ENCODE measurements around the gene CCNL2.
"Not testable (repeated sequence)": the region's sequence is repeated elsewhere in the genome, so short reads cannot be mapped to it uniquely, and the experiment has no call there.

The CCNL2 gene

DNA sequence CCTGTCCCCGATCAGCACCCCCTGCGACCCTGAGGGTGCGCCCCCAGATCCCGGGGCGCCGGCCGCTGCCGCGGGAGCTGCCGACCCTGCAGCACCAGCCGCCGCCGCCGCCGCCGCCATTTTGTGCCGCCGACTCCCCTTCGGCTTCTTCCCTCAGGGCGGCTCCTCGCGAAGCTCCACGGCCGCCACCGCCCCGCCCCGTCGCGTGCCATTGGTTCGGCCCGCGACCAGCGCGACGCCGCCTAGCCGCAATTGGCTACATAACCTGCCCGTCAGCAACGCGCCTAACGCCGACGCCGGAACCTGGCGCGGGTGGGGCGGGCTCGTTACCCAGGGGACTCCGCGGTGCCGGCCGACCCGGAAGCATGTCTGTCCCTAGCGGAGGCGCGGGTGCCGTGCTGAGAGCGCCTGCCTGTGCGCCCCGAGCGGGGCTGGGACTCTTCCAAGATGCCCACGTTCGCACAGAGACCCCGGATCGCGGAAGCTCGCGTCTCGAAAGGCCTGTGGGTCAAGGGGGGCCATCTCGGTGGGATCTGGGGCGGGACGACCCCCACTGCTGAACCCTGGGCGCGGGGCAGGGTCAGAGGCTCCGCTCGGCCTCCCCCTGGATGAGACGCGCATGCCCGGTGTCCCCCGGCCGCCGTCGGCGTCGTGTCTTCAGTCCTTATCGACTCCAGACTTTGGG is at the start of gene CCNL2:
TSS of gene CCNL2 (minus strand) at position 149 of the 685 bp plus-strand sequence. CDS start at position 120, 29 bp downstream.
- DNase-seq, result peak; percentile 98

DNA sequence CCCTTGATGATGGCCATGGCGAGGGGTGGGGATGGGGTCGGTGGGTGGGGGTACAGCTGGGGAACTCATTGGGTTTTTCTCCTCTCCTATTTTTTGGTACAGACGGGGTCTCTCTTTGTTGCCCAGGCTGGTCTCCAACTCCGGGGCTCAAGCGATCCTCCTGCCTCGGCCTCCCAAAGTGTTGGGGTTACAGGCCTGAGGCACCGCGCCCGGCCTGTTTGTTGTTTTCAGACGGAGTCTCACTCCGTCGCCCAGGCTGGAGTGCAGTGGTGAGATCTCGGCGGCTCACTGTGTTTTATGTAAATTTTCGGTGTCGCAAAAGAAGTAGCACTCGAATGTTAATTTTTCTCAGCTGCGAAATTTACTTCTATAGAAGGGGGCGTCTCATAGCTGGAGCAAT is 47.5 kb upstream of the CCNL2 start:
- DNase-seq, result not testable (repeated sequence)

DNA sequence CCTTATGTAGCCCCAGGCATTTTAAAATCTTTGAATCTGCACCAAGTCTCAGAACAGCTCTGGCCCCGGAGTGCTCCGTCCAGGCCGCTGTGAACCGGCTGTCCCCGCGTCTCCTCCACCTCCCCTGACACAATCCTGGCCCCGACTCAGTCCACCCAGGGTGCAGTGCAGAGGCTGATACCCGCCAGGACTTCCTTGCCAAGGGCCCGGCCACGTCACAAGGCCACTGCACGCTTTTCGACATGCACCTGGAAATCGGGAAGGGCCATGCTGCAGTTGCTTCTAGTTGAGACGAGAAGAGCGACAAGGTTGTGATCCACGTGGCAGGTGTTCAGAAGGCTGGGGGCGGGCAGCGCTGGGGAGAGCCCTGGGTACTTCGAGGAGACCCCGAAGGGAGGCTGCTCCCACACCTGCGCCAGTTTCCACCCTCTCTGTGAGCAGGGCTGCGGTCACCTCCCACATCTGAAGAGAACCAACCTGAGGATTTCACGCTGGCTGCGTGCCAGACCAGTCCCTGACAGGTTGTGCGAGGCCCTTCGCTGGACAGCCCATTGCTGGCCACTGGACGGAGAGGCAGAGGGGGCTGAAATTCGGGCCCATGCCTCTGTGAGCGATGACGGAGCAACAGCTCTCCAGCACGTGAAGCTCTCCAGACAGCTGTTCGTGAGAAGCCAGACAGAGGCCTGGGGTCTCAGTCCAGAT is 43.1 kb upstream of the CCNL2 start:
- peak; percentile 13 for DNase-seq

DNA sequence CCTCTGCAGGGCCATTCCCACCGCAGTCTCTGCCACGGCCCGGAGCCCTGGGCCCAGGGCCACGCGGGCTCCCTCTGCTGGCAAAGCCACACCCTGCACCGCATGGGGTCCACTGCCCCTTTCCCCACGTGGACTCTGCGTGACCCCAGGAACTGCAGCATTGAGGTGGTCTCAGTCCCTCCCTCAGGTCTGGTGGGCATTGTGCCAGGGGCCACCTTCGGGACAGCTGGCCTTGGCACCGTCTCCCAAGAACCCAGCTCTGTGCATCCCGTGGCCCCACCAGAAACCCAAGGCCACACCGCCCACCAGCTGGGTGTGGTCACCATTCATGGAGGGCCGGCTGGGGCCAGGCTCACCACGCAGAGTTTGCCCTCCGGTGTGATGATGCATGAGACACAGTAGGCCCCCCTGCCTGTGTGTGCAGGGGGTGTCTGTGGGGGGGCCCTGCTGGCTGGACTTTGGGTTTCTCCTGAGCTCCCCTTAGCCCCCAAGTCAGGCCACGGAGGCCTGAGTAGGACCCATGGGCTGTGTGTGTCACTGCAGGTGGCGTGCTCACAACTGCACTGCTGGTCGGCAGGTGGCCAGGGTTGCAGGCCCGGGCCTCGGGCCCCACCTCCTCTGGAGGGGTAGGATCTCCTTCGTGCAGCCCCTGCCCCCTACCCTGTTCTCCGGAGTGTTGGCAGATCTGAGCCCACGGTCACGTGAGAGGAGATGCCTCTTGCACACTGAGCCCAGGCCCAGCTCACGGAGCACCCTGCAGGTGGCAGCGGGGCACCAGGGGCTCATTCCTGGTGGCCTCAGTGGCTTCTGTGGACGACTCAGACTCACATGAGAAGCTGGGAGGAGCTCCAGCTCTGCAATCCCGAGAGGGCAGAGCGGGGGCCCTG is 42.1 kb upstream of the CCNL2 start:
- DNase-seq, result peak; percentile 52

DNA sequence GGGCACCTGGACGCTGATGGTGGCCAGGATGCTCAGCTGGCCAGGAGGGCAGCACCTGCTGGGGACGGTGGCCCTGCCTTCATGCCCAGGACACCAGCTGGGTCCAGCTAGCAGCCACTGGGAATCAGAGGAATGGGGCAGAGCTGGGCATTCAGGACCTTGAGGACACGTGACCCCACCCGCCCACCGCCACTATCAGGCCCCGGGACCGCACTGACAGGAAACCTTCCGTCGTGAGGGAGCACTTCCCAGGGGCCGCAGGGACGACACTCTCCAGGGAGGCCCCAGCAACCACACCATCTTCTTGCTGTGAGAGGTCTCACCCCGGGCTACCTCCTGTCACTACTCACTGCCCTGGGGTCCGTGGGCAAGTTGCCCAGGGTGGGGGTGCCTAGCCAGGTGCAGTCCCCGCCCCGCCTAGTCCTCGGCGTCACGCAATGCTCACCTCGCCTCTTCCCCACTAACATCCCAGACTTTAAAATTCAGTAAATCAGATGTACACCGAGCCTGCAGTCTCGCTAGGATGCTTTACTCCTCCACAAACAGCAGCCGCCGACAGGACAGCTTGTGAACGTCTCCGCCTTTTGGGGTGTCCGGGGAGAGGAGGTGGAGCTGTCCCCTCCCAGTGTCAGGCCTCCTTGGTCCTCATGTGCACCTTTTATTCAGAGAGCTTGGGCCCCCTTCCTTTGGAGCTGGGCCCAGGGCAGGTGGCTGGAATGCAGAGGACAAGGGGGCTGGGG is 41.3 kb upstream of the CCNL2 start:
- DNase-seq, result no peak

DNA sequence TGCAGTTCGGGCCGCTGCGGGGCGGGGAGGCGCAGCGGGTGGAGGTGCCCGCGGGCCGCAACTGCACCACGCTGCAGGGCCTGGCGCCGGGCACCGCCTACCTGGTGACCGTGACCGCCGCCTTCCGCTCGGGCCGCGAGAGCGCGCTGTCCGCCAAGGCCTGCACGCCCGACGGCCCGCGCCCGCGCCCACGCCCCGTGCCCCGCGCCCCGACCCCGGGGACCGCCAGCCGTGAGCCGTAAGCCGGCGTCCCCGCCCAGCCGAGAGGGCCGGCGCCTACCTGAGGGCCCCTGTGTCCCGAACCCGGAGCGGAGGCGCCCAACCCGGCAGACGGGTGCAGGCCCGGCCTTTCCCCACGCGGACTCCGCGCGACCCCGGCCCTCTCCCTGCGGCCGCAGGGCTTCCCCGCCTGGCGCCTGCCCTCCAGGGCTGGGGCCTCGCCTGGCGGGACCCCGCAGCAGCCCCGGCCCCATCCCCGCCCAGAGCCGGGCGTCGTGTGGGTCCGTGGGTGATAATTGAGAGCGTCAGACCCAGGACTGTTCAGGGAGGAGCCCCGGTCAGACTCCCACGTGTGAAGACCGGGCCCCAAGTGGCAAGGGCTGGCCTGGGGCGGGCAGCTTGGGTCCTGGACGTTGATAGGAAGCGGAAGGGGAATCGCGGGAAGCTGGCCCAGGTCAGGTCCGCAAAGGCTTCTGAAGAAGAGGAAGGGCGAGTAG is 40.6 kb upstream of the CCNL2 start:
- no peak for DNase-seq

DNA sequence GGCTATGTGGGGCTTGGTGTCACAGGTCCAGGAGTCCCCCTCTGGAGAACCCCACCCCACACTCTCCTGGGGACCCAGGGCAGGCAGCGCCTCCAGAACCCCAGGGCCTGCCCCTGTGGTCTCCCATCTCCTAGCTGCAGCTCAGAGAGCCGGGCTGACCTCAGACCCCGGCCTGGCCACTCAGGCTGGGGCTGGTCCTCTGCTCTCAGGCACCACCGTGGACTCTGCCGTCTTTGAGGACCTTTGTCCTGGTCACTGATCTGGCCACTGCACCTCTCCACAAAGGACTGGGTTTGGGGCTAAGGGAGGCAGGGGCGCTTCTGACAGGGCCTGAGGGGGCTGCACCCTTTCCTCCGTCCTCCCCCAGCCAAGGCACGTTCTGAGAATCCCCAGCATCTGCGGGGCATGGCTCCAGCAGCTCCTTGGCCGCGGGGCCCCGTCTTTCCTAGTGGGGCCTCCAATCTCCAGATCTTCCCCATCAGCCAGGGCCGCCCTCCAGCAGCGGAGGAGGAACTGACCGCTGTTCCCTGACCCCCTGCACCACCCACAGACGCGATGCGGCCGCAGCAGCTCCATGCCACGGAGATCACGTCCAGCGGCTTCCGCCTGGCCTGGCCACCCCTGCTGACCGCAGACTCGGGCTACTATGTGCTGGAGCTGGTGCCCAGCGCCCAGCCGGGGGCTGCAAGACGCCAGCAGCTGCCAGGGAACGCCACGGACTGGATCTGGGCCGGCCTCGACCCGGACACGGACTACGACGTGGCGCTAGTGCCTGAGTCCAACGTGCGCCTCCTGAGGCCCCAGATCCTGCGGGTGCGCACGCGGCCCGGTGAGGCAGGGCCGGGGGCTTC is 39.6 kb upstream of the CCNL2 start:
- peak; percentile 32 for DNase-seq

DNA sequence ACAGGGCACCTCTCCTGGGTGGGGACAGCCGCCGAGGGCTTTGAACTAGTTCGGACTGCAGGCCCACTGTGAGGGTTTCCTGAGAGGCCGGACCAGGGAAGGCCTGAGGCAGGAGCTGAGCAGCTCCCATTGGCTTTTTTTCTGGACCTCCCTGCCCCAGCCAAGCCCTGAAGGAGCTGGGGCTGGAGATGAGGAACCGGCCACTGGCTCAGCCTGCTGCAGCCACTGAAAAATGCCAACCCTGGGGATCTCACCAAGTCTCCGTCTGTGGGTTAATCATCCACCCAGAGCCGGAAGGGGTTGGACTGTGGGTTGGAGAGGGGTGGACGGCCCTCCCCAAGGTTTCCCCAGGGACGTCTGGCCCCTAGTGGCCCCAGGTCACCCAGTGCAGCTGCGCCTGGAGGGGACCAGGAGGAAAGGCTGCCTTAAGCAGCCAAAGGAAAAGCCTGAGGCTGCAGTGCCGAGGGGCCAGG is 38.8 kb upstream of the CCNL2 start:
- no peak for DNase-seq

DNA sequence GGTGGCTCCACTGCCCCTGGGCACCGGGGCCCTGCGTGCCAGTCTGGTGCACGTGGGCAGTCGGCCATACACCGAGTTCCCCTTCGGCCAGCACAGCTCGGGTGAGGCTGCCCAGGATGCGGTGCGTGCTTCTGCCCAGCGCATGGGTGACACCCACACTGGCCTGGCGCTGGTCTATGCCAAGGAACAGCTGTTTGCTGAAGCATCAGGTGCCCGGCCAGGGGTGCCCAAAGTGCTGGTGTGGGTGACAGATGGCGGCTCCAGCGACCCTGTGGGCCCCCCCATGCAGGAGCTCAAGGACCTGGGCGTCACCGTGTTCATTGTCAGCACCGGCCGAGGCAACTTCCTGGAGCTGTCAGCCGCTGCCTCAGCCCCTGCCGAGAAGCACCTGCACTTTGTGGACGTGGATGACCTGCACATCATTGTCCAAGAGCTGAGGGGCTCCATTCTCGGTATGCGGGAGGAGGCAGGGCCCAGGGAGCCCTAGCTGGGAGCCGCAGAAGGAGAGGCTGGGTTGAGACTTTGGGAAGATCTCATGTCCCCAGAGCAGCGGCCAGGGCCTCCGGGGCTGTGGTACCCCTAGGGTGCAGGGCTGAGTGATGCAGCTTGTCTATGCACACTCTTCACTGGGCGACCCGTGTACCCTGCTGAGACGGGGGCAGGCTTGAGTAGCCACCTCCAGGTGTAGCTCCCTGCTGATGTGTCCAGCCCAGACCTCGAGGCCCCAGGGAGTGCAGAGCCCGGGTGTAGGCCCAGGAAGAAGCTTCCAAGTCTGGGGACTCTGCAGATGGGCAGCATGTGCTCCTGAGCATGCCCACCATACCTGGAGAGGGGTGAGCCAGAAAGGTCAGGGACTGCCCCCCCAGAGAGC is 38.1 kb upstream of the CCNL2 start:
- no peak for DNase-seq

DNA sequence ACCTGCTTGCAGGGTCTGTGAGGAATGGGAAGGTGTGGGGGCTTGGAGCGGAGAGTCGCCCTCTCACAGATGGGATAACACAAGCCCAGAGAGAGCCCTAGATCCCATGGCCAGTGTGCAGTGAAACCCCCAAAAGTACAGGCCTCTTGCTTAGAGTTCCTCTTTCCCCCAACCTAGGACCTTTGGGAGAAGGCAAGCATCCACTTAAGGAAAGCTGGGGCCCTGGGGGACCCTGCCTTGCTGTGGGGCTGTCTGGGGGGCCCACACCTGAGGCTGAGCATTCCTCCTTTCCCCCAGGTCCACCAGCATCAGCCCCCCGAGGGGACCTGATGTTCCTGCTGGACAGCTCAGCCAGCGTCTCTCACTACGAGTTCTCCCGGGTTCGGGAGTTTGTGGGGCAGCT is 37.5 kb upstream of the CCNL2 start:
- DNase-seq, result peak; percentile 26

DNA sequence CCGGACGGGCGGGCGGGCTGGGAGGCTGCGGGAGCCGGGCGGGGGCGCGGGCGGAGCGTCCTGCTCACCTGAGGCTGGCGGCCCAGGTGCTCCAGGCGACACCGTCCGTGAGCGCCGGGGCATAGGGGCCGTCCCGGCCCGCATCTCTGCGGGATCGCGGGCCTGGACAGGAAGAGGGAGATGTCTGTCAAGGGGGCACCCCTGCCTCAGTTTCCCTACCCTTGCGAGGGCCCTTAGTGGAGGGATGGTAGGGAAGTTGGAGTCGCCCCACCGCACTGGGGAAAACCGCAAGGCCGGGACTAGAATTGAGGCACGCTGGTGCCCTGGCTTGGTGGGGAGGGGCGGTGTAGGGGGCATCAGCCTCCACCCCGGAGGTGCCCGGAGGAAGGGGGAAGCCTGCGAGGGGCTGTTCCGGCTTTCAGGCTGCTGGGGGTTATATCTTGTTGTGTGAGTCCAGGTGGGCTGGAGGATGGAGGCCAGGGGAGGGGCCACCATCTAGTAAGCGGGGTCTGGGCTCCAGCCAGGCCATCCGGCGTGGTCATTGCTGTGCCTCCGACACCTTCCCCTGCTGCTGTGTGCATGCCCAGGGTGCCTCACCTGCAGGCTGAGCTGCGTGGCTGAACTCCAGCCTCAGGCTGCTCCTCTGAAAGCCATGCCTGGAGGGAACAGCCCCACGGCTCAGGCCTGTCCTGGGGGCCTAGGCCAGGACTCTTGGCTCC is 36.9 kb upstream of the CCNL2 start:
- peak; percentile 41 for DNase-seq

DNA sequence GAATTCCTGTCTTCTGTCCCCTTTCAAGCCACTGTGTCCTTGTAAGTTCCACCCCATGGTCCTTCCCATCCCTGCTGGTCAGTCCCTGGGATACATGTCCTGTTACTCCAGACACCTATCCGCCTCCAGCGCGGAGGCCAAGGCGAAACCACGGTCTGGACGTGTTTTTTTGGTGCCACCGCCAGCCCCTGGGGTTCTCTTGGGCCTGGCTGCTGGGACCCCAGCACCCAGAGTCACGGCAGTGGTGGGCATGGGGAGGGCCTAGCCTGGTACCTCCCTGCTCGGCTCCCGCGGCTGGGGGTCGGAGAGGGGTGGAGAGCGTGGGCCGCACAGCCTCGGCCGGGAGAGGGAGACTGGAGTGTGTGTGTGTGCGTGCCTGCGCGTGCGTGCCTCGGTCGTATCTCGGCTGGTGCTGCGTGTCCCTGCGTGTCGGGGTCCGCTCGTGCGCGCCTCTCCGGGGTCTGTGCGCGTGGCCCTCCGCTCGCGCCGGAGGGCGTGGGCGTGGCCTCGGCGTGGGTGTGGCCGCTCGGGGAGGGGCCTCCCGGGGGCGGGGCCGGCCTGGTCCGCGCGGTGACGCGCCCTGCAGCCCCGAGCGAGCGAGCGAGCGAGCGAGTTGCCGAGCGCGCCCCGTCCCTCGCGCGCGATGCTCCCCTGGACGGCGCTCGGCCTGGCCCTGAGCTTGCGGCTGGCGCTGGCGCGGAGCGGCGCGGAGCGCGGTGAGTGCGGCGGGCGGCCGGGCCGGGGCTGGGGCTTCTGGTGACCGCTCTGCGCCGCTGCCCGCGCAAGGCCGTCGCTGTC is 36.2 kb upstream of the CCNL2 start, which contains the start of gene VWA1:
TSS of gene VWA1 (plus strand) at position 585 of the 798 bp plus-strand sequence. CDS start at position 644, 59 bp downstream.
- DNase-seq, result peak; percentile 82

DNA sequence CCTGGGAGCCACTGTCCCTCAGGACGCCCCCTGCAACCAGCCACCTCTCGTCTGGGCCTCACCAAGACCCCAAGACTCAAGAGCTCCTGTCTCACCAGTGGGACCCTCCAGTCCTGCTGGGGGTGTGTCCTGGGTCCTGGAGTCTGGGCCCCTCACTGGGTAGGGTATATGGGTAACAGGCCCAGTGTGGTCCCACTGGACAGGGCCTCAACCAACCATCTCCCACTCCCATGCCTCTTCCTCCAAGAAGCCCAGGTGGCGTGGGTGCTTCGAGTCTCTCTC is 35.6 kb upstream of the CCNL2 start:
- DNase-seq, result no peak

DNA sequence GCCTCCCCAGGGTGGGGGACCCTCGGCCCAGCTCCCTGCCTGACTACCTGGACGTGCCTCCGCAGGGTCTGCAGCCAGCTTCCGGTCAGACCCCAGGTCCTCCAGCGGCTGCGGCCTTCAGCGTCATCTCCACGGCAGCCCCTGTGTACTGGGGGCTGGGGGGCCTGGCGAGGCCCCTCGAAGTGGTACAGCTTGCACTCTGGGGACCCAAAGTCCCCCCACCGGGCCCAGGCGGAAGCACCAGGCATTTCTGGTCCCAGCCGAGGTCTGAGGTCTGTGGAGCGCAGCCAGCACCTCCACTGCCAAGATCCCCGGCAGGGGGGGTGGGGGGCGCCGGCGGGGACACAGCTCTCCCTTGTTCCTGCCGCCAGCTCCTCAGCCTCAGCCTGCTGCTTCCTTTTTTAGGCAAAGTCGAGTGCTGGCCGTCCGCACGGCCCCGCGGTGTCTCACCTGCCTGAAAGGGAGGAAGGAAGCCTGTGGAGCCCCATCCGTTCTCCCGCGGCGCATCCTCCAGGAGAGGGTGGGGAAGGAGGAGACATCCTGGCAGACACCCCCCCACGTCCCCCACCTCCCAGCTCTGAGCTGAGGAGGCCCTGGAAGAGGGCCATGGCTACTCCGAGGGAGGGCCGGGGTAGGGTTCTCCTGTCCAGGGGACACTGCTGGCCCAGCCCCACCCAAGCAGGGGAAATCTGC is 35.1 kb upstream of the CCNL2 start:
- DNase-seq, result peak; percentile 88

DNA sequence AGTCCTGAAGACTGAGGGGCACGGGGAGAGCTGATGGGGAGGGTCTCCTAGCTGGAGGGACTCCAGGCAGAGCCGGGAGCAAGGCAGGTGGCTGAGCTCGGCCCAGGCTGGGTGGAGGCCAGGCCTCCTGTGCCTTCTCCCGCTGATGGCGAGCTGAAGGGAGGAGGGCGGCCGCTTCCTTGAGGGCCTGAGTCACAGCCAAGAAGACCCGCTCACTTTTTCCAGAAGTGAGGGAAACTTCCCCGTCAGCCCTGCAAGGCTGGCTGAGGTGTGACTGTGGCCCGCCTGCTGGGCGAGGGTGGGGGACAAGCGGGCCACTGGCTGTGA is 34.6 kb upstream of the CCNL2 start:
- peak; percentile 83 for DNase-seq

DNA sequence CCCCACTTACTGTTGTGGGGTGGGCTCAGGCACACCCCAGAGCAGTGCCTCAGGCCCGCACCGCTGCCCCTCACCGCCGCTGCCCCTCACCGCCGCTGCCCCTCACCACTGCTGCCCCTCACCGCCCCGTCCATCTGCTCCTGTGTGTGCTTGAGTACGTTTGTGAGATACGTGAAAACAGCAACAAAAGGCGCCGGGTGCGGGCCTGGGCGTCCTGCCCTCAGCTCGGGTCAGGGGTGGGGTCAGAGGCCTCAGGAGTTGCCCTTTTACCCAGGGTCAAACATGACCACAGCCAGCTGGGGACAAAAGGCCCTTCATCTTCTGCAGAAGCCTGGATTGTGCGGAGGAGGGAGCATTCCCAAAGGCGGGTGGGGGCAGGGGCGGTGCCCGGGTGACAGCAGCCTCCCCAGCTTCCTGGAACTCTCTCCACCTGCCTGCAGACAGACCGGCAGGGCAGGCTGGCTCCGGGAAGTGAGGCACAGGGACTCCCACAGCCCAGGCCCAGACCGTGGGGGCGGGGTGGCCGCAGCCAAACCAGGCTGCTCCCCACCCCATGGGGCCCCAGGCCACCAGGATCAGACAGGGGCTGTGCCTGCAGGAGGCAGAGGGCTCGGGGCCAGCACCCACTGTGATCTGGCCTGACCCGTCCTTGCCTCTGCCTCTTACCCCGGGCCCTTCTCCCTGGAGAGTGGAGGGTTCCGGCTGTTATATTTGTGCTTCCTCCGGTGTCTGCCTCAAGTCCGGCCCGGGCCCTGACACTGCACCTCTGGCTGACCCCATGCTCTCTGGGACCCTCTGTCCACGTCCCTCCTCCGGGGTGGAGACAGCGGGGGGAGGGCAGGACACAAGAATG is 34.0 kb upstream of the CCNL2 start:
- peak; percentile 85 for DNase-seq
